ENCODE data around the gene ATP10A.

Gene ATP10A

GRCh38 chr15:25875566-25875965, 12.4 kb upstream of the ATP10A start:
- no peak overlapping the region for H3K4me3 Mint-ChIP-seq

DNA sequence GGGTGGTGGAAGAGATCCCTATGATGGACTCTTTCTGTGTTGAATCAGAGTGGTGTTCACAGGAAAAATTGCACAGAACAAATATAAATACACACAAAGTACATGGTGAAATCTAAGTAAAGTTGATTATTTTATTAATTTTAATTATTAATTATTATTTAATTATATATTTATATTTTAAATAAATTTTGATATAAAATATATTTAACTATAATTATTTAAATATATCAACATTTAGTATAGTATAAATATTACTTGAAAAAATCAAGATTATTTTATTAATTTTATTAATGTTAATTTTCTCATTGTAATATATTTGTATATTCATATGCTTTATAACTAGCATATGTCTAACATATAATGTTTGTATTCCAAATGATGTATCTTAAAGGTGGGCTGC, 11.3 kb upstream of the ATP10A start:
- no peak for TF ChIP-seq CTCF (IDR thresholded peaks at IDR 0.05; ENCODE audit: unreplicated experiment in 3 of 3)
- Mint-ChIP-seq H3K27ac (no peak overlapping the region), H3K4me1 (no peaks in the 10 kb centered on the region), H3K27me3 (ENCODE audit: low read depth) (peaks cover 6% of the 10 kb centered on the region), H3K36me3 (ENCODE audit: low read depth) (no peaks in the 10 kb centered on the region), H3K4me3 (no peak overlapping the region), H3K9me3 (no peaks in the 10 kb centered on the region)

More at GRCh38 chr15:25875566-25875965, 12.4 kb upstream of the ATP10A start:
- TF ChIP-seq CTCF (IDR thresholded peaks at IDR 0.05; ENCODE audit: unreplicated experiment in 3 of 3), result no peak
- Mint-ChIP-seq H3K36me3 (ENCODE audit: low read depth) (no peaks in the 10 kb centered on the region), H3K9me3 (no peaks in the 10 kb centered on the region), H3K27me3 (ENCODE audit: low read depth) (no peaks in the 10 kb centered on the region), H3K27ac (no peak overlapping the region), H3K4me1 (no peaks in the 10 kb centered on the region)

DNA sequence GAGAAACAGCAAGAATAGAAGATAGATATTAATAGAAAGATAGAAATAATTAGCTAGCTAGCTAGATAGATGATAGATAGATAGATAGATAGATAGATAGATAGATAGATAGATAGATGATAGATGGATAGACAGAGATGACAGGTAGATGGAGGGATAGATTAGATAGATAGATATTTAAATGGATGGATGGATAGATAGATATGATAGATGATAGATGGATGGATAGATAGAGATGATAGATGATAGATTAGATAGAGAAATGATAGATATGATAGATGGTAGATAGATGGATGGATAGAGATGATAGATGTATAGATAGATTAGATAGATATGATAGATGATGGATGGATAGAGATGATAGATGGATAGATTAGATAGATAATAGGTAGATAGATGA, 8.3 kb upstream of the ATP10A start:
- H3K4me3 Mint-ChIP-seq, result no peak overlapping the region
- H3K36me3 Mint-ChIP-seq (ENCODE audit: low read depth), result no peaks in the 10 kb centered on the region
- no peaks in the 10 kb centered on the region for H3K9me3 Mint-ChIP-seq
- no peak overlapping the region for H3K27ac Mint-ChIP-seq
- H3K27me3 Mint-ChIP-seq (ENCODE audit: low read depth), result peaks cover 26% of the 10 kb centered on the region
- TF ChIP-seq CTCF (IDR thresholded peaks at IDR 0.05; ENCODE audit: unreplicated experiment in 3 of 3), result no peak
- H3K4me1 Mint-ChIP-seq, result no peaks in the 10 kb centered on the region

- Mint-ChIP-seq H3K4me3 (no peak overlapping the region), H3K36me3 (ENCODE audit: low read depth) (no peaks in the 10 kb centered on the region), H3K9me3 (no peaks in the 10 kb centered on the region), H3K27ac (no peak overlapping the region), H3K27me3 (ENCODE audit: low read depth) (peaks cover 30% of the 10 kb centered on the region), H3K4me1 (no peaks in the 10 kb centered on the region)
- TF ChIP-seq CTCF (IDR thresholded peaks at IDR 0.05; ENCODE audit: unreplicated experiment in 3 of 3), result no peak
Observed at GRCh38 chr15:25870938-25871337, 7.8 kb upstream of the ATP10A start.

DNA sequence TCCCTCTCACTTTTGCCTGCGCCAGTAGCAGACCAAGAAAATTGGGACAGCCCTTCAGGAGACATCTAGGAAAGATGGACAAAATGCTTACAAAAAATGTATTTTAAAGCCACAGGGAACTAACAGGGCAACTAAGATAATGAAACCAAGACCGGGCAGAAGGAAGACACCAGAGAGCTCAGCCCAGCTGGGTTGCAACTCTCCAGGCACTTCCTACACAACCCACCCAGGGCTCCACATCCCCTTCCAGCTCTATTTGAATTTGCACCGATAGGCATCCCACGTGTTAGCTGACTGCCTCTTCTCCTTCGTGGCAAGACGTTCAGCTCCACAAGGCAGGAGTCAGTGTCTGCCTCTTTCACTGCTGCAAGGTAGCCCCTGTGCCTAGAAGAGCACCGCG, 6.6 kb upstream of the ATP10A start:
- peaks cover 40% of the 10 kb centered on the region for H3K27me3 Mint-ChIP-seq (ENCODE audit: low read depth)
- H3K36me3 Mint-ChIP-seq (ENCODE audit: low read depth), result no peaks in the 10 kb centered on the region
- no peaks in the 10 kb centered on the region for H3K4me1 Mint-ChIP-seq
- H3K9me3 Mint-ChIP-seq, result no peaks in the 10 kb centered on the region
- no peak overlapping the region for H3K27ac Mint-ChIP-seq
- H3K4me3 Mint-ChIP-seq, result no peak overlapping the region
- no peak for TF ChIP-seq CTCF (IDR thresholded peaks at IDR 0.05; ENCODE audit: unreplicated experiment in 3 of 3)

GRCh38 chr15:25866874-25867273, 3.7 kb upstream of the ATP10A start:
- H3K9me3 Mint-ChIP-seq, result no peaks in the 10 kb centered on the region
- H3K27ac Mint-ChIP-seq, result no peak overlapping the region
- no peak for TF ChIP-seq CTCF (IDR thresholded peaks at IDR 0.05; ENCODE audit: unreplicated experiment in 3 of 3)
- no peaks in the 10 kb centered on the region for H3K36me3 Mint-ChIP-seq (ENCODE audit: low read depth)
- H3K4me3 Mint-ChIP-seq, result no peak overlapping the region
- H3K4me1 Mint-ChIP-seq, result peaks cover 5% of the 10 kb centered on the region
- H3K27me3 Mint-ChIP-seq (ENCODE audit: low read depth), result peaks cover 63% of the 10 kb centered on the region

Data from nephron (organoid).